ENCODE measurements around the gene BNC2. TPM values are rescaled to one million over a fixed set of nuclear protein-coding genes. Genes with fewer than 3 reads are reported as not detected.

The BNC2 gene
- total and polyA plus RNA-seq, 2 experiments from 2014 or later, result 13.8 to 18.5 TPM

DNA sequence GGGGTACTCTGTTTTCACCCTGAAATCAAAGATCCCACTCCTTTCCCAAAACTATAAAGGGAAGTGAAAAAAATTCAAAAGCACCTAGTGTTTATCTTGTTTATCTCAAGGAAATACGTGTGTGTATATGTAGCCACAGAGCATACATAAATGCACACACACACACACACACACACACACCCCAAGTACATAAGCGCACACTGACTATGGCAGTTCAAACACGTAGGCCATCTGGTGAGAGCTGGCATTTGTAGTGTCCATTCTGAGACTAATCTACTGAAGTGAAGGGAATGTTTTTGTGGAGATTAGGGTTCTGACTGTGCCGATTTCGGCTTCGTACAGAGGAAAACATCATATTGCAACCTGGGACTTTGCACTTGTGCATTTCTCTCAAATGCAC lies 451.7 kb downstream of the BNC2 start:
- TF ChIP-seq EZH2phosphoT487 (IDR thresholded peaks at IDR 0.05; ENCODE audit: insufficient read depth, low read depth) (no peak), EZH2 (IDR thresholded peaks at IDR 0.05; ENCODE audit: insufficient read depth, poor library complexity, severe bottlenecking) (no peak)
- H3K27me3 ChIP-seq (replicated peaks; ENCODE audit: insufficient read depth), result no peaks in the 10 kb centered on the region

DNA sequence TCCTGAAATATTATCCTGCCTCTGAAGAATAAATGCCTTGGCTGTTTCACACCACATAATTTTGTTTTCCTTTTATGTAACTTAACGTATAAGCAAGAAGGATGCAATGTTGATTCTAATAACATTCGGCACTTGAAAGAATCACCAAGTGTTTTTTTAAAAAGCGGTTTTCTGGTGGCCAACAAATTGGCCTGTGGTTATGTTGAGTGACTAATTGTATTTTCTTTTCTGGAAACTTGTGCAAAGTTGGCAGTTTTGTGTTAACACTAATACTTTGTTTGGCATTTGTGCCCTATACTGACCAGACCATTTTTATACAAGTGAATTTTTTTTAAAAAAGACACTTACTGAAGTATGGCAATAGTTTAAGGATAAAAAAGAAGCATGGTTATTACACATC lies 452.7 kb downstream of the BNC2 start:
- peaks cover 35% of the 10 kb centered on the region for H3K4me1 ChIP-seq (ENCODE audit: insufficient read depth)
- 90 to 93% methylated on average over 3 of the region's 3 CpGs for WGBS, 2 experiments (ENCODE audit: low coverage in 1 of 2, low lambda C conversion rate in 2 of 2, missing lambda C conversion rate in 2 of 2)
- no peaks in the 10 kb centered on the region for H3K9me2 ChIP-seq (ENCODE audit: insufficient read depth)
- no peaks in the 10 kb centered on the region for H3K9me3 ChIP-seq (ENCODE audit: low read depth)
- no peaks in the 10 kb centered on the region for H3K27me3 ChIP-seq (replicated peaks; ENCODE audit: insufficient read depth)
- H3K4me3 ChIP-seq, result peak overlapping the region; percentile 25; the same call in 1 of the 2 replicates
- H2AFZ ChIP-seq, result no peak overlapping the region
- no peaks in the 10 kb centered on the region for H3K79me2 ChIP-seq (ENCODE audit: insufficient read depth)
- H3K4me2 ChIP-seq (ENCODE audit: unreplicated experiment), result peak overlapping the region; percentile 66
- in situ Hi-C loops (cut with MboI), result no loop called here
- TF ChIP-seq EZH2phosphoT487 (IDR thresholded peaks at IDR 0.05; ENCODE audit: insufficient read depth, low read depth) (no peak), EZH2 (IDR thresholded peaks at IDR 0.05; ENCODE audit: insufficient read depth, poor library complexity, severe bottlenecking) (no peak)
- no peaks in the 10 kb centered on the region for H3K36me3 ChIP-seq (ENCODE audit: low read depth)
- peak; percentile 27 for DNase-seq
- H4K20me1 ChIP-seq (ENCODE audit: insufficient read depth), result no peaks in the 10 kb centered on the region
- peak overlapping the region; percentile 74 for H3K27ac ChIP-seq
- H3K9ac ChIP-seq, result peak overlapping the region; percentile 57
- H3F3A ChIP-seq (ENCODE audit: insufficient read depth), result peaks cover 35% of the 10 kb centered on the region

More for the DNA sequence above, 451.7 kb downstream of the BNC2 start:
- Histone ChIP-seq H2AFZ (no peak overlapping the region), H4K20me1 (ENCODE audit: insufficient read depth) (no peaks in the 10 kb centered on the region), H3K9ac (no peak overlapping the region), H3K36me3 (ENCODE audit: low read depth) (no peaks in the 10 kb centered on the region), H3F3A (ENCODE audit: insufficient read depth) (peaks cover 27% of the 10 kb centered on the region), H3K4me2 (ENCODE audit: unreplicated experiment) (no peak overlapping the region), H3K27ac (no peak overlapping the region), H3K9me3 (ENCODE audit: low read depth) (no peaks in the 10 kb centered on the region), H3K4me1 (ENCODE audit: insufficient read depth) (peaks cover 26% of the 10 kb centered on the region), H3K9me2 (ENCODE audit: insufficient read depth) (no peaks in the 10 kb centered on the region), H3K4me3 (no peak overlapping the region), H3K79me2 (ENCODE audit: insufficient read depth) (no peaks in the 10 kb centered on the region; the same call in 1 of the 2 replicates)
- no peak for DNase-seq
- 99% methylated on average over 6 of the region's 6 CpGs for WGBS, 2 experiments (ENCODE audit: low coverage in 1 of 2, low lambda C conversion rate in 2 of 2, missing lambda C conversion rate in 2 of 2)
- in situ Hi-C loops (cut with MboI), result no loop called here

DNA sequence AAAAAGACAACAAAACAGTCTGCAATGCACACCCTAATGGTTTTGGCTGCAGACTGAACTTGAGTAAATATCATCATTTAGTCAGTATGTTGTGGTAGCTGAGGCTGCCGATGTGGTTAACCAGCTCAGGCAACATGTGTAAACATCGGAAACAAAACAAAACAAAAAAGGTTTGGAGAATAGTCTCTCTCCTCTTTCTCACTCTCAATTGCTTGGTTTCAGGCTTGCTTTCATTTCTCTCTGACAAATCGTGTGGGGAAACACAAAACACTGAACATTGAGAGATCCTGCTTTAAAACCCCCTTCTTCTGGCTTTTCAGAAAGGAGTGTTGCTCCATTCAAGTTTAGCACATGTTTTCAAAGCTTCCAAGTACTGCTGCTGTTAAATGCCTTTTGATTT lies 453.3 kb downstream of the BNC2 start:
- no peaks in the 10 kb centered on the region for H3K79me2 ChIP-seq (ENCODE audit: insufficient read depth)
- peak overlapping the region; percentile 25; the same call in 1 of the 2 replicates for H3K4me3 ChIP-seq
- 15 to 16% methylated on average over 3 of the region's 3 CpGs for WGBS, 2 experiments (ENCODE audit: low coverage in 1 of 2, low lambda C conversion rate in 2 of 2, missing lambda C conversion rate in 2 of 2)
- peaks cover 39% of the 10 kb centered on the region for H3K4me1 ChIP-seq (ENCODE audit: insufficient read depth)
- H3K27me3 ChIP-seq (replicated peaks; ENCODE audit: insufficient read depth), result no peaks in the 10 kb centered on the region
- H2AFZ ChIP-seq, result no peak overlapping the region
- H4K20me1 ChIP-seq (ENCODE audit: insufficient read depth), result no peaks in the 10 kb centered on the region
- in situ Hi-C loops (cut with MboI), result no loop called here
- H3F3A ChIP-seq (ENCODE audit: insufficient read depth), result peaks cover 36% of the 10 kb centered on the region
- peak; percentile 92 for DNase-seq
- H3K4me2 ChIP-seq (ENCODE audit: unreplicated experiment), result peak overlapping the region; percentile 66
- no peaks in the 10 kb centered on the region for H3K9me2 ChIP-seq (ENCODE audit: insufficient read depth)
- H3K27ac ChIP-seq, result peak overlapping the region; percentile 74
- H3K36me3 ChIP-seq (ENCODE audit: low read depth), result no peaks in the 10 kb centered on the region
- TF ChIP-seq EZH2phosphoT487 (IDR thresholded peaks at IDR 0.05; ENCODE audit: insufficient read depth, low read depth), result peak; percentile 95
- TF ChIP-seq EZH2 (IDR thresholded peaks at IDR 0.05; ENCODE audit: insufficient read depth, poor library complexity, severe bottlenecking), result no peak
- peak overlapping the region; percentile 57 for H3K9ac ChIP-seq
- H3K9me3 ChIP-seq (ENCODE audit: low read depth), result no peaks in the 10 kb centered on the region

DNA sequence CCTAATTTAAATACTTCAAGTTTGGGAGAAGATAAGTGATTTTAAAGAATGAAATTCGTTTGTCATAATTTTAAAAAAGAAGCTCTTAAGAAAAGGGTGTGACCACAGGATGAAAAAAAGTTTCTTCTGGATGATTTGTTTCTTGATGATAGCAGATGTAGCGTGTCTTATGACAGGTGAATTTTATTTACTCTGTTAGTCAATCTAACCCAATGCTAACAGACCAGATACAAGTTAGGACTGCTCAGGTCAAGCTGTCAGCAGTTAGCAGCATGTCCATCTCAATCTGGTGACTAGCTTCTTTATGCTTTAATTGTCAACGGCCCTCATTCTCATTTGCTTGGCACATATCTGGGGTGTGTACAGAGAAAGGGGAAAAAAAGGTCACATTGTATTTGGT lies 456.0 kb downstream of the BNC2 start:
- in situ Hi-C loops (cut with MboI), result no loop called here
- peaks cover 50% of the 10 kb centered on the region for H3K4me1 ChIP-seq (ENCODE audit: insufficient read depth)
- H3K9ac ChIP-seq, result no peak overlapping the region
- no peaks in the 10 kb centered on the region for H4K20me1 ChIP-seq (ENCODE audit: insufficient read depth)
- H3K79me2 ChIP-seq (ENCODE audit: insufficient read depth), result no peaks in the 10 kb centered on the region
- no peak overlapping the region for H3K4me2 ChIP-seq (ENCODE audit: unreplicated experiment)
- no peak overlapping the region for H3K4me3 ChIP-seq
- H3K27me3 ChIP-seq (replicated peaks; ENCODE audit: insufficient read depth), result no peaks in the 10 kb centered on the region
- H3K27ac ChIP-seq, result no peak overlapping the region
- WGBS, 2 experiments (ENCODE audit: low coverage in 1 of 2, low lambda C conversion rate in 2 of 2, missing lambda C conversion rate in 2 of 2), result 64 to 79% methylated on average over 3 of the region's 3 CpGs
- H3F3A ChIP-seq (ENCODE audit: insufficient read depth), result peaks cover 42% of the 10 kb centered on the region
- no peaks in the 10 kb centered on the region for H3K9me3 ChIP-seq (ENCODE audit: low read depth)
- TF ChIP-seq EZH2 (IDR thresholded peaks at IDR 0.05; ENCODE audit: insufficient read depth, poor library complexity, severe bottlenecking) (no peak), EZH2phosphoT487 (IDR thresholded peaks at IDR 0.05; ENCODE audit: insufficient read depth, low read depth) (no peak)
- H2AFZ ChIP-seq, result no peak overlapping the region
- no peaks in the 10 kb centered on the region for H3K36me3 ChIP-seq (ENCODE audit: low read depth)
- no peaks in the 10 kb centered on the region for H3K9me2 ChIP-seq (ENCODE audit: insufficient read depth)
- DNase-seq, result no peak

All from GM23248 (cell line).